ENCODE results near the gene SLC35F4.

Gene SLC35F4

DNA sequence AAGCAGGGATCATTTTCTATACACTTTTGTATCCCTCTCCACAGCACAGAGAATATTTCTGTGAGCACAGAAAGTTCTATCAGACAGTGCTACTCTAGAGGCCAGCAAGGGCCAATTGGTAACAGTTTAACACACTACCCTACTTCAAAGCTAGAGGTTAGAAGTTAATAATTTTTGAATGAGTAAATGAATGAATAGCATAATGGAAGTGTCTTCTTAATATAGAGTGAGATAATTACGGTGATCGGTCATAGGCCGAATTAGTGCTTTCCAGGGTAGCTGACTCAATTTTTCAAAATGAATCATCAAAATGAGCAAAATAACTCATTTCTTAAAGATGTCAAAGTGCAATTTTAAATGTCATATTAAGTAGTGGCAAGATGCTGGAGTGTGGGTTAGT, 305.2 kb downstream of the SLC35F4 start:
- no peaks in the 10 kb centered on the region for H4K20me1 ChIP-seq (ENCODE audit: insufficient read depth, low read length)

GRCh38 chr14:57559576-57559975, 306.3 kb downstream of the SLC35F4 start:
- DNase-seq, result no peak
- Histone ChIP-seq H3K9me2 (replicated peaks; ENCODE audit: insufficient read depth, low read length) (no peaks in the 10 kb centered on the region), H3K4me1 (ENCODE audit: low read length) (no peaks in the 10 kb centered on the region), H3K9me3 (replicated peaks; ENCODE audit: insufficient read depth, low read length) (no peaks in the 10 kb centered on the region), H3K4me2 (ENCODE audit: low read depth, low read length) (no peak overlapping the region), H4K20me1 (ENCODE audit: insufficient read depth, low read length) (no peaks in the 10 kb centered on the region), H3K9ac (ENCODE audit: low read length) (no peak overlapping the region), H3K27me3 (replicated peaks; ENCODE audit: insufficient read depth, low read length) (no peaks in the 10 kb centered on the region), H3K79me2 (ENCODE audit: low read length) (no peaks in the 10 kb centered on the region), H3K36me3 (replicated peaks; ENCODE audit: insufficient read depth, low read length) (no peaks in the 10 kb centered on the region), H3F3A (ENCODE audit: insufficient read depth, low read length) (no peaks in the 10 kb centered on the region), H2AFZ (ENCODE audit: low read length) (no peak overlapping the region), H3K4me3 (ENCODE audit: low read length) (no peak overlapping the region), H3K27ac (ENCODE audit: low read length) (no peak overlapping the region)
- TF ChIP-seq EZH2 (optimal IDR thresholded peaks at IDR 0.05; ENCODE audit: low read depth, low read length) (no peak), EZH2phosphoT487 (IDR thresholded peaks at IDR 0.05; ENCODE audit: low read length) (no peak)
- TF ChIP-seq, protein P1, sequence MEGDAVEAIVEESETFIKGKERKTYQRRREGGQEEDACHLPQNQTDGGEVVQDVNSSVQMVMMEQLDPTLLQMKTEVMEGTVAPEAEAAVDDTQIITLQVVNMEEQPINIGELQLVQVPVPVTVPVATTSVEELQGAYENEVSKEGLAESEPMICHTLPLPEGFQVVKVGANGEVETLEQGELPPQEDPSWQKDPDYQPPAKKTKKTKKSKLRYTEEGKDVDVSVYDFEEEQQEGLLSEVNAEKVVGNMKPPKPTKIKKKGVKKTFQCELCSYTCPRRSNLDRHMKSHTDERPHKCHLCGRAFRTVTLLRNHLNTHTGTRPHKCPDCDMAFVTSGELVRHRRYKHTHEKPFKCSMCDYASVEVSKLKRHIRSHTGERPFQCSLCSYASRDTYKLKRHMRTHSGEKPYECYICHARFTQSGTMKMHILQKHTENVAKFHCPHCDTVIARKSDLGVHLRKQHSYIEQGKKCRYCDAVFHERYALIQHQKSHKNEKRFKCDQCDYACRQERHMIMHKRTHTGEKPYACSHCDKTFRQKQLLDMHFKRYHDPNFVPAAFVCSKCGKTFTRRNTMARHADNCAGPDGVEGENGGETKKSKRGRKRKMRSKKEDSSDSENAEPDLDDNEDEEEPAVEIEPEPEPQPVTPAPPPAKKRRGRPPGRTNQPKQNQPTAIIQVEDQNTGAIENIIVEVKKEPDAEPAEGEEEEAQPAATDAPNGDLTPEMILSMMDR (IDR thresholded peaks at IDR 0.05; ENCODE audit: low read length), result no peak

More for the DNA sequence above, 305.2 kb downstream of the SLC35F4 start:
- Histone ChIP-seq H3K4me3 (ENCODE audit: low read length) (no peak overlapping the region), H3K4me1 (ENCODE audit: low read length) (no peaks in the 10 kb centered on the region), H3F3A (ENCODE audit: insufficient read depth, low read length) (no peaks in the 10 kb centered on the region), H2AFZ (ENCODE audit: low read length) (no peak overlapping the region), H3K9ac (ENCODE audit: low read length) (no peak overlapping the region), H3K27ac (ENCODE audit: low read length) (no peak overlapping the region), H3K27me3 (replicated peaks; ENCODE audit: insufficient read depth, low read length) (no peaks in the 10 kb centered on the region), H3K36me3 (replicated peaks; ENCODE audit: insufficient read depth, low read length) (no peaks in the 10 kb centered on the region), H3K9me2 (replicated peaks; ENCODE audit: insufficient read depth, low read length) (no peaks in the 10 kb centered on the region), H3K79me2 (ENCODE audit: low read length) (no peaks in the 10 kb centered on the region), H3K9me3 (replicated peaks; ENCODE audit: insufficient read depth, low read length) (no peaks in the 10 kb centered on the region), H3K4me2 (ENCODE audit: low read depth, low read length) (no peak overlapping the region)
- no peak for DNase-seq
- TF ChIP-seq, protein P1 (IDR thresholded peaks at IDR 0.05; ENCODE audit: low read length), result no peak
- TF ChIP-seq EZH2 (optimal IDR thresholded peaks at IDR 0.05; ENCODE audit: low read depth, low read length) (no peak), EZH2phosphoT487 (IDR thresholded peaks at IDR 0.05; ENCODE audit: low read length) (no peak)

DNA sequence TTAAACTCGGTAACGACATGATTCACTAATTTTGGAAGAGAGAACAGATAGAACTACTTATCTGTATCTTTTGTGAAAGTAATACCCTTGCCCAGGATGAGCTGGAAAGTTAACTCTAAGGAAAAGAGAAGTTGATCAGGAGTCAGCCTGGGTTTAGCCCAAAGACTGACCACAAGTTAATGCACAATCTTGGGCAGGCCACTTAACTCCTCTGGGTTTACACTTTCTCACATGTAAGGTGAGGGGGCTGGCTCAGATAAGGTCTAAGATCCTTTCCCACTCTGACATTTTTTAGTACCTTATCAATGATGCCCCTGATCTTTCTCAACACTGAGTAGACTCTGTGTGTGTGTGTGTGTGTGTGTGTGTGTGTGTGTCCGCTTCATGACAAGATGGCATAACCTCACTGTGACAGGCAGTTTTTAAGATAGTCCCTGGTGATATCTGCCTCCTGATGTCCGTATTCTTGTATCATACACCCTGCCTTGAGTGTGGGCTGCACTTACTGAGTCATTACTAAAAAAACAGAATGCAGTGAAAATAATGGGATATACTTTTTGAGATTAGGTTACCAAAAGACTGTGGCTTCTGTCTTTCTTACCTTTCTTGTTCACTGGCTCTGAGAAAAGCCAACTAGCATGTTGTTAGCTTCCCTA, 316.0 kb downstream of the SLC35F4 start:
- Histone ChIP-seq H3K4me3 (ENCODE audit: low read length) (no peak overlapping the region), H3K27ac (ENCODE audit: low read length) (no peak overlapping the region), H3F3A (ENCODE audit: insufficient read depth, low read length) (no peaks in the 10 kb centered on the region), H3K9me3 (replicated peaks; ENCODE audit: insufficient read depth, low read length) (no peaks in the 10 kb centered on the region), H3K79me2 (ENCODE audit: low read length) (no peaks in the 10 kb centered on the region), H3K9ac (ENCODE audit: low read length) (no peak overlapping the region), H4K20me1 (ENCODE audit: insufficient read depth, low read length) (no peaks in the 10 kb centered on the region), H2AFZ (ENCODE audit: low read length) (no peak overlapping the region), H3K4me1 (ENCODE audit: low read length) (no peaks in the 10 kb centered on the region), H3K4me2 (ENCODE audit: low read depth, low read length) (no peak overlapping the region), H3K36me3 (replicated peaks; ENCODE audit: insufficient read depth, low read length) (no peaks in the 10 kb centered on the region), H3K27me3 (replicated peaks; ENCODE audit: insufficient read depth, low read length) (no peaks in the 10 kb centered on the region), H3K9me2 (replicated peaks; ENCODE audit: insufficient read depth, low read length) (no peaks in the 10 kb centered on the region)
- TF ChIP-seq EZH2phosphoT487 (IDR thresholded peaks at IDR 0.05; ENCODE audit: low read length), result no peak
- TF ChIP-seq EZH2 (optimal IDR thresholded peaks at IDR 0.05; ENCODE audit: low read depth, low read length), result no peak
- TF ChIP-seq, protein P1 (IDR thresholded peaks at IDR 0.05; ENCODE audit: low read length), result no peak
- DNase-seq, result no peak

Data from MM.1S (cell line).